GM13976 (cell line): ENCODE data around the gene TCP11.

ENCODE experiments used
- DNase-seq: peaks from one replicate; pipeline ENCODE4 v3.0.0; 2012; ENCODE audit warnings: low spot score
- in situ Hi-C: fragments of 300-500 bp; cut with MboI; formaldehyde crosslinking; loops from one replicate; pipeline ENCODE4 v1.12.0; 2022; ENCODE audit warnings: low sequenced_read_pairs, mixed read lengths, inconsistent platforms; ENCODE audit not compliant: unreplicated experiment
- TF ChIP-seq, protein P1 (sequence below): IDR thresholded peaks from 2 replicates; pipeline ENCODE4 v1.5.1; 2012; ENCODE audit warnings: borderline replicate concordance, mild to moderate bottlenecking; ENCODE audit not compliant: insufficient read depth; ENCODE audit errors: extremely low read depth, missing control alignments, control extremely low read depth

TCP11 gene

DNA sequence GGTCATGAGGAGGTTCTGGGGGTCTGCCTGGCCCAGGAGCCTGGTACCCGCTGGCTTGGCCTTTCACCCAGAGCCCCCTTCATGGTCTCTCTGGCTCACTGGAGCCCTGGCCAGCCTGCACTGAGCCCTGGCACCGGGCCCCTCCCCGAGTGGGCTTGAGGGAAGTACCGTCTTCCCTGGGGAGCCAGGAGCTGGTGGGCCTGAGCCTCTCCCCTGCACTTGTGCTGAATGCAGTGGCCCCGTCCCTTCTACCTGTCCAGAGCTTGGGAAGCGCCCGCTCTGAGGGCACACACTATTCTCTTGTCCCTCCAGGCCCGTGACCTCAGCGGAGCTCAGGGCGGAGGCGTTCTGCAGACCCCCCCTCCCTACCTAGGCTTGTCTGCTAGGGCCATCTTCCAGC, 62.2 kb downstream of the TCP11 start:
- in situ Hi-C loops = no loop called here
- no peak for DNase-seq
- TF ChIP-seq, protein P1, sequence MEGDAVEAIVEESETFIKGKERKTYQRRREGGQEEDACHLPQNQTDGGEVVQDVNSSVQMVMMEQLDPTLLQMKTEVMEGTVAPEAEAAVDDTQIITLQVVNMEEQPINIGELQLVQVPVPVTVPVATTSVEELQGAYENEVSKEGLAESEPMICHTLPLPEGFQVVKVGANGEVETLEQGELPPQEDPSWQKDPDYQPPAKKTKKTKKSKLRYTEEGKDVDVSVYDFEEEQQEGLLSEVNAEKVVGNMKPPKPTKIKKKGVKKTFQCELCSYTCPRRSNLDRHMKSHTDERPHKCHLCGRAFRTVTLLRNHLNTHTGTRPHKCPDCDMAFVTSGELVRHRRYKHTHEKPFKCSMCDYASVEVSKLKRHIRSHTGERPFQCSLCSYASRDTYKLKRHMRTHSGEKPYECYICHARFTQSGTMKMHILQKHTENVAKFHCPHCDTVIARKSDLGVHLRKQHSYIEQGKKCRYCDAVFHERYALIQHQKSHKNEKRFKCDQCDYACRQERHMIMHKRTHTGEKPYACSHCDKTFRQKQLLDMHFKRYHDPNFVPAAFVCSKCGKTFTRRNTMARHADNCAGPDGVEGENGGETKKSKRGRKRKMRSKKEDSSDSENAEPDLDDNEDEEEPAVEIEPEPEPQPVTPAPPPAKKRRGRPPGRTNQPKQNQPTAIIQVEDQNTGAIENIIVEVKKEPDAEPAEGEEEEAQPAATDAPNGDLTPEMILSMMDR = no peak

DNA sequence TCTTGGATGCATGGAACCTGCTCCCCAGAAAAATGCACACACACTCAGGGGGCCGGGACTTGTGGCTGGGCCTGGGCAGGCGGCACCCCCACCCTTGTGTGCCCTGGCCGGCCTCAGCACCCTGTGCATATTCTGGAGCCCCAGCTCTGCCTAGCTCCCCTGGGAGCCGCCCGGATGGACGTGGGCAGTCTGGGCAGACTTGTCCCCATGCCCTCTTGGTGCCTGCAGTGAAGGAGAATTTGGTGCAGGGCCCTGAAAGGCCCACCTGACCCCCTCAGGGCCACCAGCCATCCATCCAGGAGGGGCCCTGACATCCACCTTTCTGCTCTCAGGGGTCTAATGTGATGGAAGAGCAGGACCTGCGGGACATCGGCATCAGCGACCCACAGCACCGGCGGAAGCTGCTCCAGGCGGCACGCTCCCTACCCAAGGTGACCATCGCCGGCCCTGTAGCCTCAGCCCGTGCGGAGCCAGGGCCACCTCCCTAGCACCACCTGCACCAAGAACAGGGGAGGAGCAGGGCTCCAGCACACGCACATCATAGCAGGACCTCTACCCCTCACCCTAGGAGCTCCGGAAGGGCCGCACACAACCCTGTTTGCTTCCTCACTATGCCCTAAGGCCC, 62.8 kb downstream of the TCP11 start:
- DNase-seq = no peak
- TF ChIP-seq, protein P1 = no peak
- in situ Hi-C loops = no loop called here

DNA sequence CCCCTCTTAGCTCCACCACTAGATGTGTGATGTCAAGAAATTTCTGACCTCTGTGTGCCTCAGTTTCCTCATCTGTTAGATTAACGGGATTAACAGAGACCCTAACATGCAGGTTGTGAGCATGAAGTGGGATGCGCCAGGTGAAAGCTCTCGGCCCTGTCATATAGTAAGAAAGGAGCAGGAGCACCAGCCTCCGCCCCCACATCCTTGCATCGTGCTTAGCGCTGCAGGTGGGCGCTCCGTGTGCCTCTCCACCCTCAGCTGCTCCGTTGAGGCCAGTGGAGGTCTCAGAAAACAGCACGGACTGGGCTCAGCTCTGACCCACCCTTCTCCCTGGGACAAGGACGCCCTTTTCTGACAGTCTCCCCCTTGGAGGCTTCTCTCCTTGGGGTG, 63.4 kb downstream of the TCP11 start:
- in situ Hi-C loops = no loop called here
- TF ChIP-seq, protein P1 = no peak
- DNase-seq = no peak

DNA sequence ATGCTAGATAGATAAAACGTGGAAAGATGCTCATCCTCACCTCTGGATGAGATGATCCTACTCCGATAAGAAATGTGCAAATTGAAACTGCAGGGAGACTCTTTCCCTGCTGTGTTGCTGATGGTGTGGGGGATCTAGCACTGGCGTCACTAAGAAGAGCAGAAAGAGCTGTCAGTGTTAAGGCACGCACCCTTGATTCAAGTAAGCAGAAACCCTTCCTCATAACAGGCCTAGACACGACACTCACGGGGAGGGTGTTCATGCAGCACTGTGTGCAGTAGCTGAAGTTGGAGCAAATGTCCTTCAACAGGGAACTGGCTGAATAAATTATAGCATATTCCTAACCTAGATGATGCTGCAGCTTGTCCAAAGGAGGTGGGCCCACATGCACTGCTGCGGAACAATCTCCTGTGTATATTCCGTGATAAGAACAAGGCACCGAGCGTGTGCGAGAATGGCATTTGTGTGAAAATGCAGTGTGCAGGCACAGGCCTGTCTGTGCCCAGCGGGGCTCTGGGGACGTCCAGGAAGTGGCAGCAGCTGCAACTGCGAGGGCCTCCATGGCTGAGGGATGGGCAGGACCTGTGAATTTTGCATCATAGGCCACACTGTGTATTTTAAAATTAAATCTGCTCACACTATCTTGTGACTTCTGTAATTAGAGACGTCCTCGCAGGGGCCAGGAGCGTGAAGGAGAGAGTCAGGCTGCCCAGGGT, 64.0 kb downstream of the TCP11 start:
- in situ Hi-C loops = no loop called here
- DNase-seq = no peak
- TF ChIP-seq, protein P1 = no peak

DNA sequence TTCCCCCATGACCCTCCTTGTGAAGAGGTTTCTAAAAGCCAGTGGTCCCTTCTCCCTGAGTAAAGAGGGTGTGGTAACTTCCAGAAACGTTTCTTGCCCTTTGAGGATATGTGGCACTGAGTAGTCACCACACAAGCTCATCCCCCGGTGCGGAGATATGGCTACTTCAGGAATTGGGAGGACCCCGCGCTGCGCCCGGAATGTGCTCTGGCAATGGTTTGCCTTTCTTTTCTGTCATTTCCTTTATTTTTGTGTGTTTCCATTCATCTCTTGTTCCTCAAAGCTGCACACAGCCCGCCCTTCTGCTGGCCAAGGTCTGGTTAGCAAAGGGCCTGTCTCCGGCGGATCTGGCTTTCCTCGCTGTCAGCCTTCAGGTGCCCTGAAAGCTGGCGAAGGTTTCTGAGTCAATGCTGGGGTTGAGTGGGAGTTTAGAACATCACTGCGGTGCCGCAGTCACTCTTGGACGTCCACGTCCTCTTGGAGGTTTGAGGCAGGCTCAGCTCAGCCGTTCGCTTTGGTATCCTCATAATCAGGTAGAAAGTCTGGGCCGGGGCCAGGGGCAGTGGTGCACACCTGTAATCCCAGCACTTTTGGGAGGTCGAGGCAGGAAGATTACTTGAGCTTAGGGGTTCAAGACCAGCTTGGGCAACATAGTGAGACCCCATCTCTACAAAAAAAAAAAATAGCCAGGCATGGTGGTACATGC, 67.2 kb downstream of the TCP11 start:
- DNase-seq = no peak
- in situ Hi-C loops = no loop called here

DNA sequence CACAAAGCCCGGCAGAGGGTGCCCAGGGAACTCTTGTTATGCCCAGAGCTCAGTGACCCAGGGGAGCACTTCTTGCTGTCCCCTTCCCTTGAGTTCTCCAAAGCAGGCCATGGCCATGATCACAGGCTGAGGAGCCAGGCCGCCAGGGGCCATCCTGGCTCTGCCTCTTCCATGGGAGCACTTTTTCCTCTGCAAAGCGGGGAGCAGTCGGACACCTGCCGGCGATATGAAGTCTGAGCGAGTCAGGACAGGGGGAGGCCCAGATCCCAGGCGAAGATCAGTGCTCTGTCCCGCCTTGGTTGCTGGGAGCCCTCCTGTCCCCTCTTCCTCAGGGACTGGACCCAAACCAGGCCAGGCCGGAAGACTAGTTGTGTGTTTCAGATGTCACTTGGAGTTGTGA, 67.9 kb downstream of the TCP11 start:
- TF ChIP-seq, protein P1 = no peak
- in situ Hi-C loops = no loop called here
- DNase-seq = no peak

More for the DNA sequence above, 67.2 kb downstream of the TCP11 start:
- TF ChIP-seq, protein P1 = no peak
